HCT116 (cell line): ENCODE results near the gene NANOGP8. TPM values are rescaled to one million over a fixed set of nuclear protein-coding genes. Genes with fewer than 3 reads are reported as not detected.

Experiments used
- ATAC-seq: fragments of 200-7000 bp; cut with Tn5 transposase; 2 replicates; pipeline ENCODE4 v1.9.1; 2020; ENCODE audit warnings: mild to moderate bottlenecking, moderate library complexity
- BruUV-seq: library from RNA; stranded (reverse); fragments of 400-500 nt; replicated peaks from 2 replicates; lab custom pipeline; 2021; lab: Mats Ljungman, UMichigan
- CTCF ChIA-PET: fragments of 300-600 bp; sonication (Branson Sonifier 250); formaldehyde crosslinking; loops from one replicate; lab custom pipeline; 2021; ENCODE audit warnings: antibody characterized with exemption; lab: Charles Lee
- POLR2A ChIA-PET: fragments of 300-600, 350-600 bp; sonication (Branson Sonifier 250); formaldehyde crosslinking; loops from one replicate; lab custom pipeline; 2021; ENCODE audit warnings: antibody characterized with exemption; lab: Charles Lee
- RAD21 ChIA-PET, 2 experiments: fragments of 300-600 bp; sonication (Branson Sonifier 250); formaldehyde crosslinking; loops; one replicate each; lab custom pipeline; 2023; ENCODE audit warnings: low total read pairs in 2 of 2; ENCODE audit not compliant: uncharacterized antibody in 2 of 2, unreplicated experiment in 2 of 2, low non-redundant PET in 1 of 2; lab: Charles Lee
- DNase-seq: peaks from one replicate; pipeline ENCODE4 v3.0.0-alpha.2; 2010; ENCODE audit warnings: low read depth, low spot score
- H2AFZ ChIP-seq: fragments of 200-600 bp; shearing (Covaris generic), sonication (generic); 2 replicates; pipeline ENCODE4 v1.6.1; 2017; ENCODE audit warnings: low read depth, mixed run types, mixed read lengths, antibody characterized with exemption, low read length; ENCODE audit not compliant: poor library complexity, severe bottlenecking
- H3K27ac ChIP-seq: 2 replicates; pipeline ENCODE4 v1.5.1; 2012; ENCODE audit warnings: low read depth, low read length
- H3K27me3 ChIP-seq: fragments of 200-600 bp; sonication (generic); 2 replicates; pipeline ENCODE4 v1.6.1; 2016; ENCODE audit warnings: mixed run types, low read length, mixed read lengths; ENCODE audit not compliant: insufficient read depth
- H3K36me3 ChIP-seq, 2 experiments: fragments of 200-500 bp in 1 of 2; fragments of 200-600 bp in 1 of 2; sonication (Bioruptor generic) in 1 of 2; sonication (generic) in 1 of 2; 2 replicates each; pipeline versions ENCODE4 v1.5.1 to v1.6.1; 2014 to 2016; ENCODE audit warnings: low read length in 2 of 2, inconsistent platforms in 1 of 2, mixed read lengths in 1 of 2, mixed run types in 1 of 2; ENCODE audit not compliant: insufficient read depth in 2 of 2, control insufficient read depth in 1 of 2
- H3K4me1 ChIP-seq, 2 experiments: fragments of 200-600 bp in 1 of 2; sonication (generic) in 1 of 2; 2 replicates each; pipeline versions ENCODE4 v1.5.1 to v1.6.1; 2012 to 2017; ENCODE audit warnings: low read length in 2 of 2, inconsistent platforms in 1 of 2, mild to moderate bottlenecking in 1 of 2, mixed read lengths in 1 of 2, mixed run types in 1 of 2, moderate library complexity in 1 of 2; ENCODE audit not compliant: insufficient read depth in 2 of 2, control insufficient read depth in 1 of 2
- H3K4me2 ChIP-seq: fragments of 200-600 bp; sonication (generic); 2 replicates; pipeline ENCODE4 v1.6.1; 2017; ENCODE audit warnings: mixed run types, low read length, mixed read lengths
- H3K4me3 ChIP-seq, 2 experiments: fragments of 200-600 bp in 1 of 2; sonication (generic) in 1 of 2; replicated peaks in 1 of 2; 2 replicates each; pipeline ENCODE4 v1.5.1; 2011 to 2016; ENCODE audit warnings: low read length in 2 of 2, control low read depth in 1 of 2, low read depth in 1 of 2, mild to moderate bottlenecking in 1 of 2, mixed read lengths in 1 of 2, mixed run types in 1 of 2
- H3K79me2 ChIP-seq: fragments of 200-600 bp; sonication (generic); 2 replicates; pipeline ENCODE4 v1.6.1; 2017; ENCODE audit warnings: mild to moderate bottlenecking, mixed run types, low read length, moderate library complexity, mixed read lengths; ENCODE audit not compliant: insufficient read depth
- H3K9ac ChIP-seq: fragments of 200-600 bp; sonication (generic); 2 replicates; pipeline ENCODE4 v1.6.1; 2016; ENCODE audit warnings: low read length, mixed read lengths
- H3K9me2 ChIP-seq: fragments of 200-600 bp; sonication (generic), shearing (Covaris generic); 2 replicates; pipeline ENCODE4 v1.6.1; 2017; ENCODE audit warnings: mixed run types, mild to moderate bottlenecking, moderate library complexity; ENCODE audit not compliant: insufficient read depth
- H3K9me3 ChIP-seq, 2 experiments: fragments of 200-500 bp in 1 of 2; fragments of 200-600 bp in 1 of 2; sonication (Bioruptor generic) in 1 of 2; sonication (generic) in 1 of 2; 2 replicates each; pipeline ENCODE4 v1.6.1; 2014 to 2017; ENCODE audit warnings: low read length in 2 of 2, mixed read lengths in 2 of 2, inconsistent platforms in 1 of 2, low read depth in 1 of 2, mild to moderate bottlenecking in 1 of 2, mixed run types in 1 of 2, moderate library complexity in 1 of 2; ENCODE audit not compliant: control insufficient read depth in 1 of 2, insufficient read depth in 1 of 2
- H4K20me1 ChIP-seq: fragments of 200-600 bp; sonication (generic), shearing (Covaris generic); 2 replicates; pipeline ENCODE4 v1.6.1; 2017; ENCODE audit warnings: mixed run types, mild to moderate bottlenecking, moderate library complexity; ENCODE audit not compliant: insufficient read depth
- EGR1 ChIP-seq: IDR thresholded peaks from 2 replicates; pipeline ENCODE4 v1.6.1; 2012; ENCODE audit warnings: low read depth
- ELF1 ChIP-seq: IDR thresholded peaks from 2 replicates; pipeline ENCODE4 v1.6.1; 2012; ENCODE audit warnings: low read depth, borderline replicate concordance
- EZH2 ChIP-seq: fragments of 200-600 bp; sonication (generic); IDR thresholded peaks from 2 replicates; pipeline ENCODE4 v1.6.1; 2017; ENCODE audit warnings: antibody characterized with exemption, mixed run types
- JUND ChIP-seq: IDR thresholded peaks from 2 replicates; pipeline ENCODE4 v1.6.1; 2012
- MAX ChIP-seq: IDR thresholded peaks from 2 replicates; pipeline ENCODE4 v1.6.1; 2012
- POLR2A ChIP-seq: IDR thresholded peaks from 2 replicates; pipeline ENCODE4 v1.7.0; 2011; ENCODE audit warnings: borderline replicate concordance; ENCODE audit not compliant: insufficient read depth, insufficient read length; ENCODE audit errors: extremely low read depth
- RAD21 ChIP-seq: IDR thresholded peaks from 2 replicates; pipeline ENCODE4 v1.6.1; 2012; ENCODE audit warnings: low read depth, mild to moderate bottlenecking
- REST ChIP-seq: IDR thresholded peaks from 2 replicates; pipeline ENCODE4 v1.6.1; 2012; ENCODE audit warnings: low read depth
- SIN3A ChIP-seq: IDR thresholded peaks from 2 replicates; pipeline ENCODE4 v1.6.1; 2012; ENCODE audit warnings: low read depth
- SP1 ChIP-seq: IDR thresholded peaks from 2 replicates; pipeline ENCODE4 v1.6.1; 2012; ENCODE audit warnings: low read depth
- SRF ChIP-seq: IDR thresholded peaks from 2 replicates; pipeline ENCODE4 v1.6.1; 2012; ENCODE audit warnings: low read depth
- TCF7L2 ChIP-seq: IDR thresholded peaks from 2 replicates; pipeline ENCODE4 v1.7.0; 2011; ENCODE audit warnings: borderline replicate concordance, inconsistent platforms; ENCODE audit not compliant: insufficient read depth, insufficient read length; ENCODE audit errors: extremely low read depth
- YY1 ChIP-seq: IDR thresholded peaks from 2 replicates; pipeline ENCODE4 v1.6.1; 2011; ENCODE audit warnings: low read length, low read depth, moderate library complexity, mild to moderate bottlenecking; ENCODE audit not compliant: insufficient replicate concordance; ENCODE audit errors: extremely low read depth
- ZFX ChIP-seq: fragments of 450-650 bp; IDR thresholded peaks from 2 replicates; pipeline ENCODE4 v1.6.1; 2017
- ZNF274 ChIP-seq: fragments of 200-500 bp; sonication (Bioruptor generic); IDR thresholded peaks from 2 replicates; pipeline ENCODE4 v1.6.1; 2014; ENCODE audit warnings: mild to moderate bottlenecking, low read depth, low read length, inconsistent platforms
- intact Hi-C: fragments of 100-400 bp; cut with micrococcal nuclease; formaldehyde crosslinking; loops from 2 replicates; pipeline ENCODE4 v1.10.0; 2022
- total RNA-seq: library from RNA; stranded (reverse); gene quantifications from one replicate; pipeline ENCODE4 v1.2.1, GENCODE V29; 2021; ENCODE audit not compliant: unreplicated experiment
- TF ChIP-seq, protein P1 (sequence below): IDR thresholded peaks from 2 replicates; pipeline ENCODE4 v1.6.1; 2012
- TF ChIP-seq, protein P2 (sequence below), 3 experiments: fragments of 200-600 bp in 1 of 3; sonication (generic) in 1 of 3; IDR thresholded peaks in 2 of 3; conservative IDR thresholded peaks in 1 of 3; 2 replicates each; pipeline ENCODE4 v1.5.1; 2012 to 2017; ENCODE audit warnings: low read depth in 2 of 3, low read length in 2 of 3, antibody characterized with exemption in 1 of 3, borderline replicate concordance in 1 of 3, control low read depth in 1 of 3, mild to moderate bottlenecking in 1 of 3, mixed read lengths in 1 of 3, mixed run types in 1 of 3, moderate library complexity in 1 of 3; ENCODE audit not compliant: insufficient read depth in 1 of 3

NANOGP8 gene
- total RNA-seq, 1 experiment from 2014 or later: not detected

- no TSS peak for BruUV-seq
- no peak for DNase-seq
- Histone ChIP-seq H3K9me3 (no peaks in the 10 kb centered on the region), H3K4me2 (no peak overlapping the region), H3K79me2 (no peaks in the 10 kb centered on the region), H3K9ac (no peak overlapping the region), H3K4me1 (no peaks in the 10 kb centered on the region), H2AFZ (no peak overlapping the region), H3K27ac (no peak overlapping the region), H3K4me3 (no peak overlapping the region), H3K36me3 (no peaks in the 10 kb centered on the region; a peak in 1 of 4 replicates), H3K9me2 (0 out of 2 replicates have a peak, but pooled peaks cover 2% of the 10 kb centered on the region), H4K20me1 (no peaks in the 10 kb centered on the region), H3K27me3 (no peaks in the 10 kb centered on the region)
- intact Hi-C loops: no loop called here
- POLR2A ChIA-PET: no interaction called here
- TF ChIP-seq, protein P1, sequence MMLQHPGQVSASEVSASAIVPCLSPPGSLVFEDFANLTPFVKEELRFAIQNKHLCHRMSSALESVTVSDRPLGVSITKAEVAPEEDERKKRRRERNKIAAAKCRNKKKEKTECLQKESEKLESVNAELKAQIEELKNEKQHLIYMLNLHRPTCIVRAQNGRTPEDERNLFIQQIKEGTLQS: no peak
- TF ChIP-seq ELF1 (no peak), SP1 (no peak), POLR2A (no peak), REST (no peak), MAX (no peak), EGR1 (no peak), SRF (no peak), YY1 (no peak), ZFX (no peak), ZNF274 (no peak), TCF7L2 (no peak), EZH2 (no peak), RAD21 (no peak), SIN3A (no peak), JUND (no peak)
- TF ChIP-seq, protein P2, sequence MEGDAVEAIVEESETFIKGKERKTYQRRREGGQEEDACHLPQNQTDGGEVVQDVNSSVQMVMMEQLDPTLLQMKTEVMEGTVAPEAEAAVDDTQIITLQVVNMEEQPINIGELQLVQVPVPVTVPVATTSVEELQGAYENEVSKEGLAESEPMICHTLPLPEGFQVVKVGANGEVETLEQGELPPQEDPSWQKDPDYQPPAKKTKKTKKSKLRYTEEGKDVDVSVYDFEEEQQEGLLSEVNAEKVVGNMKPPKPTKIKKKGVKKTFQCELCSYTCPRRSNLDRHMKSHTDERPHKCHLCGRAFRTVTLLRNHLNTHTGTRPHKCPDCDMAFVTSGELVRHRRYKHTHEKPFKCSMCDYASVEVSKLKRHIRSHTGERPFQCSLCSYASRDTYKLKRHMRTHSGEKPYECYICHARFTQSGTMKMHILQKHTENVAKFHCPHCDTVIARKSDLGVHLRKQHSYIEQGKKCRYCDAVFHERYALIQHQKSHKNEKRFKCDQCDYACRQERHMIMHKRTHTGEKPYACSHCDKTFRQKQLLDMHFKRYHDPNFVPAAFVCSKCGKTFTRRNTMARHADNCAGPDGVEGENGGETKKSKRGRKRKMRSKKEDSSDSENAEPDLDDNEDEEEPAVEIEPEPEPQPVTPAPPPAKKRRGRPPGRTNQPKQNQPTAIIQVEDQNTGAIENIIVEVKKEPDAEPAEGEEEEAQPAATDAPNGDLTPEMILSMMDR (IDR thresholded peaks at IDR 0.05 in 2 of 3, conservative IDR thresholded peaks at IDR 0.05 in 1 of 3; ENCODE audit: borderline replicate concordance in 1 of 3, insufficient read depth in 1 of 3, low read depth in 2 of 3, low read length in 2 of 3): no peak
- CTCF ChIA-PET: no interaction called here
- ATAC-seq: no peak
- RAD21 ChIA-PET: no interaction called here
These were observed 17.1 kb upstream of the NANOGP8 start for GRCh38 chr15:35102186-35102585.
